ENCODE measurements around the gene DGKH.

The DGKH gene

GRCh38 chr13:42272115-42272803 lies 223.8 kb downstream of the DGKH start, which contains the start of gene AKAP11:
AKAP11 (plus strand) TSS chr13:42272152; CDS start chr13:42286349, 14,197 bp downstream.
- H3K4me1 ChIP-seq (ENCODE audit: control extremely low read depth in 1 of 4, control insufficient read depth in 4 of 4, insufficient read depth in 4 of 4, low read length in 3 of 4), result peaks cover 0 to 37% (median 14%) of the 10 kb centered on the region in 4 experiments

GRCh38 chr13:42272804-42273175 lies 224.3 kb downstream of the DGKH start:
- Histone ChIP-seq H3K4me3 (ENCODE audit: control insufficient read depth in 1 of 7, extremely low read depth in 1 of 7, insufficient read depth in 4 of 7, low read depth in 2 of 7, low read length in 6 of 7) (peak overlapping the region; percentile 76 to 94 (median 86)), H3K4me1 (ENCODE audit: control extremely low read depth in 1 of 4, control insufficient read depth in 4 of 4, insufficient read depth in 4 of 4, low read length in 3 of 4) (peaks cover 0 to 37% (median 14%) of the 10 kb centered on the region in 4 experiments), H3K27ac (ENCODE audit: insufficient read depth in 1 of 2, low read depth in 1 of 2, low read length in 2 of 2, poor library complexity in 1 of 2, severe bottlenecking in 2 of 2) (peak overlapping the region; percentile 58 to 83), H3K27me3 (replicated peaks in 2 of 5; ENCODE audit: control insufficient read depth in 4 of 5, insufficient read depth in 5 of 5, low read length in 4 of 5) (no peaks in the 10 kb centered on the region), H3K36me3 (ENCODE audit: control insufficient read depth in 4 of 4, insufficient read depth in 4 of 4, low read length in 3 of 4) (peaks cover 0 to 9% (median 0%) of the 10 kb centered on the region in 4 experiments), H3K9me3 (ENCODE audit: control extremely low read depth in 1 of 5, control insufficient read depth in 4 of 5, insufficient read depth in 2 of 5, low read depth in 1 of 5, low read length in 4 of 5) (no peaks in the 10 kb centered on the region)
- POLR2A ChIA-PET, result no interaction called here
- no CpG with 5 or more reads among the region's 4 CpGs for WGBS (ENCODE audit: insufficient coverage)
- CTCF ChIA-PET, result no interaction called here
- no peak for DNase-seq

More at GRCh38 chr13:42272115-42272803, 223.8 kb downstream of the DGKH start, which contains the start of gene AKAP11:
- WGBS (ENCODE audit: insufficient coverage), result 0% methylated on average over 45 of the region's 59 CpGs
- Histone ChIP-seq H3K27ac (ENCODE audit: insufficient read depth in 1 of 2, low read depth in 1 of 2, low read length in 2 of 2, poor library complexity in 1 of 2, severe bottlenecking in 2 of 2) (peak within 1 kb of the TSS; percentile 61 to 86), H3K36me3 (ENCODE audit: control insufficient read depth in 4 of 4, insufficient read depth in 4 of 4, low read length in 3 of 4) (peaks cover 0 to 6% (median 0%) of the 10 kb centered on the region in 4 experiments), H3K4me3 (ENCODE audit: control insufficient read depth in 1 of 7, extremely low read depth in 1 of 7, insufficient read depth in 4 of 7, low read depth in 2 of 7, low read length in 6 of 7) (peak within 1 kb of the TSS; percentile 76 to 94 (median 86)), H3K9me3 (ENCODE audit: control extremely low read depth in 1 of 5, control insufficient read depth in 4 of 5, insufficient read depth in 2 of 5, low read depth in 1 of 5, low read length in 4 of 5) (no peaks in the 10 kb centered on the region), H3K27me3 (replicated peaks in 2 of 5; ENCODE audit: control insufficient read depth in 4 of 5, insufficient read depth in 5 of 5, low read length in 4 of 5) (no peaks in the 10 kb centered on the region)
- CTCF ChIA-PET, result no interaction called here
- POLR2A ChIA-PET, result interaction anchor here (0.7 kb wide), 1 partner anchor 1607 kb away, joined by 5 read pairs; no protein-coding TSS in a partner anchor
- peak; percentile 66 to 82 (median 74) for DNase-seq

DNA sequence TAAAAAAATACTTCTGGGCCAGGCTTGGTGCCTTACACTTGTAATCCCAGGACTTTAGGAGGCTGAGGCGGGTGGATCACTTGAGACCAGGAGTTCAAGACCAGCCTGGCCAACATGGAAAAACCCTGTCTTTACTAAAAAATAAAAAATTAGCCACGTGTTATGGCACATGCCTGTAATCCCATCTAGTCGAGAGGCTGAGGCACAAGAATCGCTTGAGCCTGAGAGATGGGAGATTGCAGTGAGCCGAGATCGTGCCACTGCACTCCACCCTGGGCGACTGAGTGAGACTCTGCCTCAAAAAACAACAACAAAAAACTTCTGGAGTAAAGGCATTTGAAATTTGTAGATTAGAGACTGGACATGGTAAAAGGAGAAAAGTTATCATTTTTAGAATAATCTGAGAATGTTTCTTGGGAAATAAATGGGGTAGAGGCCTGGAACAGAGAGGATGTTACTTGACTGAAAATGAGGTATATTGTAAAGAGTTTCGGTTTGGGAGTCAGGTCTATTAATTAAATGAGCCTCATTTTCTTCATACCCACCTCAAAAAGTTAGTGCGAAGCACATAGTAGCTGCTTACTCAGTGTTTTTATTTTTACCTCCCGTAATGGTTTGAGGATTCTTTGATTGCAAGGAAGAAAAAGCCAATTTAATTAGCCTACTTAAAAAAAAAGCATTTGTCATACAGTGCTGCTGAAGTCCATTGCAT lies 226.1 kb downstream of the DGKH start:
- H3K36me3 ChIP-seq (ENCODE audit: control insufficient read depth in 4 of 4, insufficient read depth in 4 of 4, low read length in 3 of 4), result peaks cover 0 to 9% (median 0%) of the 10 kb centered on the region in 4 experiments
- H3K27me3 ChIP-seq (replicated peaks in 2 of 5; ENCODE audit: control insufficient read depth in 4 of 5, insufficient read depth in 5 of 5, low read length in 4 of 5), result no peaks in the 10 kb centered on the region
- ChIA-PET POLR2A (no interaction called here), CTCF (no interaction called here)
- no peaks in the 10 kb centered on the region for H3K9me3 ChIP-seq (ENCODE audit: control extremely low read depth in 1 of 5, control insufficient read depth in 4 of 5, insufficient read depth in 2 of 5, low read depth in 1 of 5, low read length in 4 of 5)
- peaks cover 0 to 43% (median 16%) of the 10 kb centered on the region in 4 experiments for H3K4me1 ChIP-seq (ENCODE audit: control extremely low read depth in 1 of 4, control insufficient read depth in 4 of 4, insufficient read depth in 4 of 4, low read length in 3 of 4)
- H3K4me3 ChIP-seq (ENCODE audit: control insufficient read depth in 1 of 7, extremely low read depth in 1 of 7, insufficient read depth in 4 of 7, low read depth in 2 of 7, low read length in 6 of 7), result no peak overlapping the region
- H3K27ac ChIP-seq (ENCODE audit: insufficient read depth in 1 of 2, low read depth in 1 of 2, low read length in 2 of 2, poor library complexity in 1 of 2, severe bottlenecking in 2 of 2), result peak overlapping the region in 1 of 2 experiments; percentile 83
- DNase-seq, result no peak
- WGBS (ENCODE audit: insufficient coverage), result 89% methylated on average over 1 of the region's 10 CpGs

GRCh38 chr13:42275098-42275471 lies 226.6 kb downstream of the DGKH start:
- ChIA-PET POLR2A (no interaction called here), CTCF (no interaction called here)
- Histone ChIP-seq H3K4me1 (ENCODE audit: control extremely low read depth in 1 of 4, control insufficient read depth in 4 of 4, insufficient read depth in 4 of 4, low read length in 3 of 4) (peaks cover 0 to 46% (median 19%) of the 10 kb centered on the region in 4 experiments), H3K4me3 (ENCODE audit: control insufficient read depth in 1 of 7, extremely low read depth in 1 of 7, insufficient read depth in 4 of 7, low read depth in 2 of 7, low read length in 6 of 7) (no peak overlapping the region), H3K27ac (ENCODE audit: insufficient read depth in 1 of 2, low read depth in 1 of 2, low read length in 2 of 2, poor library complexity in 1 of 2, severe bottlenecking in 2 of 2) (no peak overlapping the region), H3K36me3 (ENCODE audit: control insufficient read depth in 4 of 4, insufficient read depth in 4 of 4, low read length in 3 of 4) (peaks cover 0 to 9% (median 0%) of the 10 kb centered on the region in 4 experiments), H3K9me3 (ENCODE audit: control extremely low read depth in 1 of 5, control insufficient read depth in 4 of 5, insufficient read depth in 2 of 5, low read depth in 1 of 5, low read length in 4 of 5) (no peaks in the 10 kb centered on the region), H3K27me3 (replicated peaks in 2 of 5; ENCODE audit: control insufficient read depth in 4 of 5, insufficient read depth in 5 of 5, low read length in 4 of 5) (no peaks in the 10 kb centered on the region)
- peak in 2 of 3 donors; percentile 56 to 66 for DNase-seq
- WGBS (ENCODE audit: insufficient coverage), result 64% methylated on average over 2 of the region's 2 CpGs

DNA sequence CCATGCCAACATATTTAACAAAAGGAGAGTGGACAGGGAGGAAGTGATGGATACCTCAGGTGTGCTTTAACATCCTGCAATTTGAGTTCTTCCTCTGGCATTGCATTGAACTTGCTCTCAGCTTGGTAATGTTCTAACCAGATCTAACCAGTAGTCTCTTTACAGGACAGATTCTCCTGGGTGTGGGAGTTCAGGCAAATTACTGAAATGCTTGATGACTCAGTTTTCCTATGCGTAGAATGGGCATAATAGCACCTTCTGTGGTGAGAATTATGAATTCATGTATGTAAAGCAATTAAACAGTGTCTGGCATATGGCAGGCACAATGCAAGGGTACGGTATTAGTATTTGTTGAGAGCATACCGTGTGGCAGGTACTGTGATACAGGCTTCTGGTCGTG lies 227.1 kb downstream of the DGKH start:
- POLR2A ChIA-PET, result no interaction called here
- CTCF ChIA-PET, result no interaction called here
- Histone ChIP-seq H3K9me3 (ENCODE audit: control extremely low read depth in 1 of 5, control insufficient read depth in 4 of 5, insufficient read depth in 2 of 5, low read depth in 1 of 5, low read length in 4 of 5) (no peaks in the 10 kb centered on the region), H3K27ac (ENCODE audit: insufficient read depth in 1 of 2, low read depth in 1 of 2, low read length in 2 of 2, poor library complexity in 1 of 2, severe bottlenecking in 2 of 2) (no peak overlapping the region), H3K4me1 (ENCODE audit: control extremely low read depth in 1 of 4, control insufficient read depth in 4 of 4, insufficient read depth in 4 of 4, low read length in 3 of 4) (peaks cover 0 to 46% (median 19%) of the 10 kb centered on the region in 4 experiments), H3K27me3 (replicated peaks in 2 of 5; ENCODE audit: control insufficient read depth in 4 of 5, insufficient read depth in 5 of 5, low read length in 4 of 5) (no peaks in the 10 kb centered on the region), H3K36me3 (ENCODE audit: control insufficient read depth in 4 of 4, insufficient read depth in 4 of 4, low read length in 3 of 4) (peaks cover 0 to 9% (median 0%) of the 10 kb centered on the region in 4 experiments), H3K4me3 (ENCODE audit: control insufficient read depth in 1 of 7, extremely low read depth in 1 of 7, insufficient read depth in 4 of 7, low read depth in 2 of 7, low read length in 6 of 7) (no peak overlapping the region)
- WGBS (ENCODE audit: insufficient coverage), result 91% methylated on average over 4 of the region's 4 CpGs
- no peak for DNase-seq

- CTCF ChIA-PET, result no interaction called here
Measured at GRCh38 chr13:42276683-42277082, 228.2 kb downstream of the DGKH start.

More at GRCh38 chr13:42276683-42277082, 228.2 kb downstream of the DGKH start:
- Histone ChIP-seq H3K9me3 (ENCODE audit: control extremely low read depth in 1 of 5, control insufficient read depth in 4 of 5, insufficient read depth in 2 of 5, low read depth in 1 of 5, low read length in 4 of 5) (no peaks in the 10 kb centered on the region), H3K36me3 (ENCODE audit: control insufficient read depth in 4 of 4, insufficient read depth in 4 of 4, low read length in 3 of 4) (peaks cover 0 to 9% (median 0%) of the 10 kb centered on the region in 4 experiments), H3K27ac (ENCODE audit: insufficient read depth in 1 of 2, low read depth in 1 of 2, low read length in 2 of 2, poor library complexity in 1 of 2, severe bottlenecking in 2 of 2) (no peak overlapping the region), H3K27me3 (replicated peaks in 2 of 5; ENCODE audit: control insufficient read depth in 4 of 5, insufficient read depth in 5 of 5, low read length in 4 of 5) (no peaks in the 10 kb centered on the region), H3K4me3 (ENCODE audit: control insufficient read depth in 1 of 7, extremely low read depth in 1 of 7, insufficient read depth in 4 of 7, low read depth in 2 of 7, low read length in 6 of 7) (no peak overlapping the region), H3K4me1 (ENCODE audit: control extremely low read depth in 1 of 4, control insufficient read depth in 4 of 4, insufficient read depth in 4 of 4, low read length in 3 of 4) (peaks cover 0 to 39% (median 16%) of the 10 kb centered on the region in 4 experiments)
- no peak for DNase-seq
- POLR2A ChIA-PET, result no interaction called here
- WGBS (ENCODE audit: insufficient coverage), result no CpG with 5 or more reads among the region's 3 CpGs
